ENCODE results near the gene IP6K3.

DNA sequence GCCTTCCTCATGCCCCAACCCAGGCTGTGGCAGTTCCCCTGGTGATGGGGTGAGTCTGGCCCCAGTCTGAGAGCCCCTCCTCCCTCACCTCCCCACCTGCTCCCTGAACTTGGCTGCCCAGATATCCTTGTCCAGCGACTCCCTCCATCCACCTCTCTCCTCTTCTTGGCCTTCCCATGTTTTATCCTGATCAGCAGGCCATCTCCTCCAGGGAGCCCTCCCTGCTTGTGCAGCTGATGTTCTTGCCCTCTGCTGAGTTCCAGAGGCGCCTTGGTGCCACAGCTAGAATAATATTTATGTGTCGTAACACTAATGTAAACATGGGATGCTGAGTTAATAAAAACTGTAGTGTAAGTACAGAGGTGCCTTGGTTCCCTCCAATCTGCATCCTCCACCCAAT is 10.4 kb upstream of the IP6K3 start:
- TF ChIP-seq, protein P1, sequence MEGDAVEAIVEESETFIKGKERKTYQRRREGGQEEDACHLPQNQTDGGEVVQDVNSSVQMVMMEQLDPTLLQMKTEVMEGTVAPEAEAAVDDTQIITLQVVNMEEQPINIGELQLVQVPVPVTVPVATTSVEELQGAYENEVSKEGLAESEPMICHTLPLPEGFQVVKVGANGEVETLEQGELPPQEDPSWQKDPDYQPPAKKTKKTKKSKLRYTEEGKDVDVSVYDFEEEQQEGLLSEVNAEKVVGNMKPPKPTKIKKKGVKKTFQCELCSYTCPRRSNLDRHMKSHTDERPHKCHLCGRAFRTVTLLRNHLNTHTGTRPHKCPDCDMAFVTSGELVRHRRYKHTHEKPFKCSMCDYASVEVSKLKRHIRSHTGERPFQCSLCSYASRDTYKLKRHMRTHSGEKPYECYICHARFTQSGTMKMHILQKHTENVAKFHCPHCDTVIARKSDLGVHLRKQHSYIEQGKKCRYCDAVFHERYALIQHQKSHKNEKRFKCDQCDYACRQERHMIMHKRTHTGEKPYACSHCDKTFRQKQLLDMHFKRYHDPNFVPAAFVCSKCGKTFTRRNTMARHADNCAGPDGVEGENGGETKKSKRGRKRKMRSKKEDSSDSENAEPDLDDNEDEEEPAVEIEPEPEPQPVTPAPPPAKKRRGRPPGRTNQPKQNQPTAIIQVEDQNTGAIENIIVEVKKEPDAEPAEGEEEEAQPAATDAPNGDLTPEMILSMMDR (IDR thresholded peaks at IDR 0.05; ENCODE audit: insufficient read depth, low read length): no peak
- no peak for TF ChIP-seq POLR2AphosphoS5 (IDR thresholded peaks at IDR 0.05; ENCODE audit: low read depth)

Data from HL-60 (cell line).